Skin epidermis (tissue), 12 donors: Measurements from ENCODE around the gene GTF2A1.

Experiments
- H3K27ac ChIP-seq, 21 experiments: fragments of 200-600 bp; sonication (generic) in 11 of 21; one replicate each; pipeline ENCODE4 v1.5.0; 2020; ENCODE audit warnings: mild to moderate bottlenecking in 3 of 21, inconsistent platforms in 2 of 21, moderate library complexity in 2 of 21
- H3K4me3 ChIP-seq, 7 experiments: fragments of 200-600 bp; sonication (generic) in 2 of 7; one replicate each; pipeline ENCODE4 v1.5.0; 2020; ENCODE audit warnings: inconsistent platforms in 2 of 7, mild to moderate bottlenecking in 2 of 7, moderate library complexity in 1 of 7

The GTF2A1 gene

GRCh38 chr14:81192594-81192993, 28.2 kb downstream of the GTF2A1 start:
- Histone ChIP-seq H3K4me3 (no peak overlapping the region), H3K27ac (no peak overlapping the region)

GRCh38 chr14:81187832-81188522, 32.8 kb downstream of the GTF2A1 start:
- Histone ChIP-seq H3K4me3 (no peak overlapping the region), H3K27ac (no peak overlapping the region)

GRCh38 chr14:81179631-81180030, 41.1 kb downstream of the GTF2A1 start:
- no peak overlapping the region for H3K4me3 ChIP-seq
- H3K27ac ChIP-seq = peak overlapping the region in 1 of 21 experiments; percentile 40

- H3K27ac ChIP-seq = peak overlapping the region in 5 of 21 experiments; percentile 1 to 72 (median 26)
These were observed 42.7 kb downstream of the GTF2A1 start for GRCh38 chr14:81178063-81178462.

GRCh38 chr14:81177225-81177624, 43.5 kb downstream of the GTF2A1 start:
- Histone ChIP-seq H3K4me3 (no peak overlapping the region), H3K27ac (peak overlapping the region in 10 of 21 experiments; percentile 0 to 72 (median 25))

More at GRCh38 chr14:81178063-81178462, 42.7 kb downstream of the GTF2A1 start:
- H3K4me3 ChIP-seq = no peak overlapping the region

- Histone ChIP-seq H3K27ac (peak overlapping the region in 3 of 21 experiments; percentile 0 to 72 (median 26)), H3K4me3 (no peak overlapping the region)
These were observed 44.5 kb downstream of the GTF2A1 start for GRCh38 chr14:81176241-81176640.

- H3K27ac ChIP-seq = no peak overlapping the region
- H3K4me3 ChIP-seq = no peak overlapping the region
These were observed 47.9 kb downstream of the GTF2A1 start for GRCh38 chr14:81172881-81173280.

- Histone ChIP-seq H3K27ac (no peak overlapping the region), H3K4me3 (no peak overlapping the region)
These were observed 48.4 kb downstream of the GTF2A1 start for GRCh38 chr14:81172353-81172752.

- peak overlapping the region in 5 of 7 experiments; percentile 42 to 77 (median 65) for H3K4me3 ChIP-seq
- H3K27ac ChIP-seq = peak overlapping the region in 19 of 21 experiments; percentile 40 to 97 (median 91)
These were observed 49.9 kb downstream of the GTF2A1 start for GRCh38 chr14:81170829-81171195.

- peak overlapping the region in 20 of 21 experiments; percentile 71 to 97 (median 89) for H3K27ac ChIP-seq
- H3K4me3 ChIP-seq = peak overlapping the region; percentile 42 to 77 (median 45)
These were observed 50.5 kb downstream of the GTF2A1 start for GRCh38 chr14:81170104-81170828.

- peak overlapping the region; percentile 42 to 77 (median 45) for H3K4me3 ChIP-seq
- peak overlapping the region in 20 of 21 experiments; percentile 71 to 97 (median 89) for H3K27ac ChIP-seq
These were observed 51.1 kb downstream of the GTF2A1 start for GRCh38 chr14:81169711-81170103.

GRCh38 chr14:81169267-81169666, 51.5 kb downstream of the GTF2A1 start:
- H3K27ac ChIP-seq = peak overlapping the region in 15 of 21 experiments; percentile 71 to 97 (median 86)
- H3K4me3 ChIP-seq = peak overlapping the region in 4 of 7 experiments; percentile 44 to 77 (median 56)

- Histone ChIP-seq H3K27ac (no peak overlapping the region), H3K4me3 (no peak overlapping the region)
These were observed 54.6 kb downstream of the GTF2A1 start for GRCh38 chr14:81166121-81166520.

- Histone ChIP-seq H3K27ac (peak overlapping the region in 1 of 21 experiments; percentile 28), H3K4me3 (no peak overlapping the region)
These were observed 55.6 kb downstream of the GTF2A1 start for GRCh38 chr14:81165188-81165587.

- Histone ChIP-seq H3K27ac (no peak overlapping the region), H3K4me3 (no peak overlapping the region)
These were observed 56.5 kb downstream of the GTF2A1 start for GRCh38 chr14:81164167-81164774.

- H3K4me3 ChIP-seq = no peak overlapping the region
- H3K27ac ChIP-seq = no peak overlapping the region
These were observed 57.8 kb downstream of the GTF2A1 start for GRCh38 chr14:81162941-81163340.

- Histone ChIP-seq H3K4me3 (no peak overlapping the region), H3K27ac (no peak overlapping the region)
These were observed 59.0 kb downstream of the GTF2A1 start for GRCh38 chr14:81161749-81162148.

- Histone ChIP-seq H3K27ac (no peak overlapping the region), H3K4me3 (no peak overlapping the region)
These were observed 59.7 kb downstream of the GTF2A1 start for GRCh38 chr14:81161088-81161487.

- no peak overlapping the region for H3K4me3 ChIP-seq
- H3K27ac ChIP-seq = no peak overlapping the region
These were observed 63.3 kb downstream of the GTF2A1 start for GRCh38 chr14:81157431-81157830.

GRCh38 chr14:81153187-81153586, 67.6 kb downstream of the GTF2A1 start:
- Histone ChIP-seq H3K4me3 (no peak overlapping the region), H3K27ac (no peak overlapping the region)

GRCh38 chr14:81148635-81149034, 72.1 kb downstream of the GTF2A1 start:
- H3K4me3 ChIP-seq = no peak overlapping the region

More at GRCh38 chr14:81148635-81149034, 72.1 kb downstream of the GTF2A1 start:
- H3K27ac ChIP-seq = no peak overlapping the region
